Mammary epithelial cell (primary cell): ENCODE data around the gene DNER.

ENCODE experiments used
- EZH2 ChIP-seq: IDR thresholded peaks from 2 replicates; pipeline ENCODE4 v1.6.1; 2012; ENCODE audit warnings: low read length, inconsistent platforms, borderline replicate concordance
- TF ChIP-seq, protein P1 (sequence below), 2 donors: IDR thresholded peaks in 1 of 2; conservative IDR thresholded peaks in 1 of 2; 2 replicates each; pipeline ENCODE4 v1.5.1; 2011 to 2012; ENCODE audit warnings: inconsistent platforms in 2 of 2, low read length in 2 of 2, mild to moderate bottlenecking in 2 of 2, control low read depth in 1 of 2, low read depth in 1 of 2; ENCODE audit not compliant: insufficient read depth in 1 of 2; ENCODE audit errors: extremely low read depth in 1 of 2

DNA sequence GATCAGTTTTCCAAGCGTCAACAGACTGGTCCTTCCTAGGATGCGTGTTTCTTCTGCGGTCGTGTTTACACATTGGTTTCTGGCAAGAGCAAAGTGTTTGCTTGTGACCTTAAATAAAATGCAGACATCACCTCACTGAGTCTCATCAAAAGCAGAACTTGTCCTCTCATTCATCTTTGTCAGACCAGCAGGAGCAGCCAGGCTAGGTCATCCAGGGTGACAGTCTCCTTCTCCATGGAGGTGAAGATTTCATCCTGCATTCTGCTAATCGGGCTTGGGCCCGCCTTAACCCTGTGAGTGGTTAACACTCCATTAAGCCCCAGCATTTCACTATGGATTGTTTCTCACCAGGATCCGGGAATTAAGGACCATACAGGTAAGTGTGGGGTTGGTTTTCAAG is 379.0 kb downstream of the DNER start:
- TF ChIP-seq, protein P1, sequence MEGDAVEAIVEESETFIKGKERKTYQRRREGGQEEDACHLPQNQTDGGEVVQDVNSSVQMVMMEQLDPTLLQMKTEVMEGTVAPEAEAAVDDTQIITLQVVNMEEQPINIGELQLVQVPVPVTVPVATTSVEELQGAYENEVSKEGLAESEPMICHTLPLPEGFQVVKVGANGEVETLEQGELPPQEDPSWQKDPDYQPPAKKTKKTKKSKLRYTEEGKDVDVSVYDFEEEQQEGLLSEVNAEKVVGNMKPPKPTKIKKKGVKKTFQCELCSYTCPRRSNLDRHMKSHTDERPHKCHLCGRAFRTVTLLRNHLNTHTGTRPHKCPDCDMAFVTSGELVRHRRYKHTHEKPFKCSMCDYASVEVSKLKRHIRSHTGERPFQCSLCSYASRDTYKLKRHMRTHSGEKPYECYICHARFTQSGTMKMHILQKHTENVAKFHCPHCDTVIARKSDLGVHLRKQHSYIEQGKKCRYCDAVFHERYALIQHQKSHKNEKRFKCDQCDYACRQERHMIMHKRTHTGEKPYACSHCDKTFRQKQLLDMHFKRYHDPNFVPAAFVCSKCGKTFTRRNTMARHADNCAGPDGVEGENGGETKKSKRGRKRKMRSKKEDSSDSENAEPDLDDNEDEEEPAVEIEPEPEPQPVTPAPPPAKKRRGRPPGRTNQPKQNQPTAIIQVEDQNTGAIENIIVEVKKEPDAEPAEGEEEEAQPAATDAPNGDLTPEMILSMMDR (conservative IDR thresholded peaks at IDR 0.05 in 1 of 2, IDR thresholded peaks at IDR 0.05 in 1 of 2; ENCODE audit: extremely low read depth in 1 of 2, insufficient read depth in 1 of 2, low read depth in 1 of 2, low read length in 2 of 2): no peak
- TF ChIP-seq EZH2: no peak
